Measurements from ENCODE around the gene MYO1F. TPM values are rescaled to one million over a fixed set of nuclear protein-coding genes. Genes with fewer than 3 reads are reported as not detected.
A peak's percentile ranks its signal among the peaks of the same experiment; 100 is the strongest.

The MYO1F gene
- total and polyA plus RNA-seq, 2 of the 13 experiments (the other 11 are each of a cell fraction or from before 2014, with no cell fraction given), result 0.09 to 0.13 TPM

GRCh38 chr19:8506402-8506957 is 70.8 kb downstream of the MYO1F start (continued):
- TF ChIP-seq TP53 (CRISPR knock-in tag; conservative IDR thresholded peaks at IDR 0.05), result no peak
- 0 out of 2 replicates have a peak, but pooled peaks have one; percentile 2 for TF ChIP-seq HNRNPL (IDR thresholded peaks at IDR 0.05; ENCODE audit: low read depth, low read length)
- 0 out of 2 replicates have a peak, but pooled peaks have one; percentile 2 for TF ChIP-seq TBX2 (CRISPR knock-in tag; IDR thresholded peaks at IDR 0.05; ENCODE audit: borderline replicate concordance)
- no peak for TF ChIP-seq ATF1 (CRISPR knock-in tag; IDR thresholded peaks at IDR 0.05)
- TF ChIP-seq ZFP91 (CRISPR knock-in tag; IDR thresholded peaks at IDR 0.05; ENCODE audit: borderline replicate concordance), result peak; percentile 1; the same call in 1 of the 2 replicates
- no peak for TF ChIP-seq ZMAT3 (CRISPR knock-in tag; conservative IDR thresholded peaks at IDR 0.05)

- Histone ChIP-seq H3K4me3 (replicated peaks in 1 of 3; ENCODE audit: insufficient read depth in 1 of 3, low read depth in 2 of 3, low read length in 3 of 3) (peak overlapping the region; percentile 59 to 74 (median 66)), H3K4me1 (ENCODE audit: insufficient read depth, low read length) (peaks cover 25% of the 10 kb centered on the region), H2AFZ (ENCODE audit: low read length) (no peak overlapping the region), H3K4me2 (ENCODE audit: low read depth, low read length) (peak overlapping the region; percentile 98), H3K27me3 (ENCODE audit: control insufficient read depth in 1 of 2, insufficient read depth in 2 of 2, low read length in 2 of 2) (peaks cover 0 to 8% of the 10 kb centered on the region in 2 experiments; a peak in 1 of 5 replicates), H3K79me2 (ENCODE audit: insufficient read depth, low read length) (no peaks in the 10 kb centered on the region), H3K27ac (ENCODE audit: extremely low read length, insufficient read depth, low read length) (peak overlapping the region; percentile 54), H4K20me1 (ENCODE audit: insufficient read depth, low read length) (no peaks in the 10 kb centered on the region), H3K9me3 (ENCODE audit: low read length) (no peaks in the 10 kb centered on the region), H3K9ac (ENCODE audit: insufficient read depth, low read depth, low read length) (peak overlapping the region; percentile 65), H3K36me3 (replicated peaks in 1 of 2; ENCODE audit: control insufficient read depth in 1 of 2, insufficient read depth in 2 of 2, low read length in 2 of 2) (no peaks in the 10 kb centered on the region)
- intact Hi-C loops (cut with micrococcal nuclease; ENCODE audit: unreplicated experiment) (loop anchor here (2.0 kb wide), 1 partner anchor 165 kb away; no protein-coding TSS in a partner anchor), in situ Hi-C loops (cut with HindIII; ENCODE audit: extremely low pct_ligation_motif_present, low pct_unique_long_range_greater_than_20kb) (no loop called here)
- CTCF ChIA-PET (ENCODE audit: low intra/inter-chr PET ratio, low total read pairs), result interaction anchor here (0.9 kb wide), 1 partner anchor 94 kb away, joined by 3 read pairs; no protein-coding TSS in a partner anchor
- WGBS (ENCODE audit: low lambda C conversion rate), result 0% methylated on average over 3 of the region's 56 CpGs
- DNase-seq (ENCODE audit: low spot score), result peak; percentile 58
- peak; percentile 86 for ATAC-seq
- no TSS peak for BruUV-seq (replicated peaks)
- POLR2A ChIA-PET, result interaction anchor here (1.0 to 2.8 kb wide), 7 partner anchors 8 to 91 kb away, joined by 3 to 17 read pairs (median 4); partner anchors contain the start of genes HNRNPM and ZNF414
- peak; percentile 36 for FAIRE-seq
- TF ChIP-seq ZNF350 (CRISPR knock-in tag; IDR thresholded peaks at IDR 0.05; ENCODE audit: borderline replicate concordance, low read depth) (peak; percentile 65; the same call in 1 of the 2 replicates), ZNF616 (CRISPR knock-in tag; IDR thresholded peaks at IDR 0.05; ENCODE audit: low read depth) (0 out of 2 replicates have a peak, but pooled peaks have one; percentile 24), ZNF776 (CRISPR knock-in tag; IDR thresholded peaks at IDR 0.05) (no peak; the same call in 1 of the 2 replicates), PHF20 (CRISPR knock-in tag; IDR thresholded peaks at IDR 0.05) (no peak), ATF7-NPFF (CRISPR knock-in tag; IDR thresholded peaks at IDR 0.05; ENCODE audit: low read depth) (peak; percentile 69; the same call in 1 of the 2 replicates), ZNF747 (CRISPR knock-in tag; IDR thresholded peaks at IDR 0.05; ENCODE audit: borderline replicate concordance) (no peak), ZNF264 (CRISPR knock-in tag; IDR thresholded peaks at IDR 0.05) (0 out of 2 replicates have a peak, but pooled peaks have one; percentile 21), ZFX (CRISPR knock-in tag; IDR thresholded peaks at IDR 0.05; ENCODE audit: low read depth) (peak; percentile 62), FOXP4 (CRISPR knock-in tag; IDR thresholded peaks at IDR 0.05) (0 out of 2 replicates have a peak, but pooled peaks have one; percentile 7), MED13 (CRISPR knock-in tag; IDR thresholded peaks at IDR 0.05) (peak; percentile 42; the same call in 1 of the 2 replicates), ZNF816 (CRISPR knock-in tag; IDR thresholded peaks at IDR 0.05; ENCODE audit: borderline replicate concordance) (0 out of 2 replicates have a peak, but pooled peaks have one; percentile 65)
Measured at GRCh38 chr19:8505680-8506401, 71.4 kb downstream of the MYO1F start.

Measured in HepG2 (cell line).